ENCODE data around the gene POLR2E.

POLR2E gene

DNA sequence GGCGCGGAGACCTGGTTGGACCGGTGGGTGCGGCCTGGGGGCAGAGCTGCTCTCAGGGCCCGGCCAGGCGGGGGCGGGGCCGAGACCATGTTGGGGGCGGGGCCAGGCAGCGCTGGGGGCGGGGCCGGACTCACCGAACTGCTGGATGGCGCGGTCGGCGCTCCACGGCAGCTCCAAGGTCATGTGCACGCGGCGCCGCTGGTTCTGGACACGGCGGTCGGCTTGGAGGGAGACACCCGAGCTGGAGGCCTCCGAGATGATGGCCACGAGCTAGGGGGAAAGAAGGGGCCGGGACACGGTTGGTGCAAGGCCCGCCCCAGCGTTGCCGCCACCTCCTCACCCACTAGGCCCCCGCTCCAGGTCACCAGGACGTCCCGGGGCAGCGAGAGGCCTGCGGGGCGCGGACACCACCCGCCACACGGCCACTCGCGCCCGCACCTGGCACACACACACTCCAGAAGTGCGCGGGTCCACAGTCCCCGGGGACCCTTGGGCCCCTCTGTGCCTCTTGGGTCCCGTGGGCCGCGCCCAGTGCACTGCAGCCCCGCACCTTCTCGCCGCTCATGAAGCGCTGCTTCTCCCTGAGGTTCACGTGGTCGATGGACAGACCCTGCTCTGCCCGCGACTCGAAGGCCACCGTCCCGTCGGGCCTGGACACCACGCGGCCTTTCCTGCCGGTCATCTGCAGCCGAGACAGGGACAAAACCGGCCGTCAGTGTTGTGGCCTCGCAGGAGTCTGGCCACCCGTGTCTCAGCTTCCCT, 17.3 kb upstream of the POLR2E start:
- FAIRE-seq (no peak), DNase-seq (ENCODE audit: insufficient read length, low spot score) (no peak)

DNA sequence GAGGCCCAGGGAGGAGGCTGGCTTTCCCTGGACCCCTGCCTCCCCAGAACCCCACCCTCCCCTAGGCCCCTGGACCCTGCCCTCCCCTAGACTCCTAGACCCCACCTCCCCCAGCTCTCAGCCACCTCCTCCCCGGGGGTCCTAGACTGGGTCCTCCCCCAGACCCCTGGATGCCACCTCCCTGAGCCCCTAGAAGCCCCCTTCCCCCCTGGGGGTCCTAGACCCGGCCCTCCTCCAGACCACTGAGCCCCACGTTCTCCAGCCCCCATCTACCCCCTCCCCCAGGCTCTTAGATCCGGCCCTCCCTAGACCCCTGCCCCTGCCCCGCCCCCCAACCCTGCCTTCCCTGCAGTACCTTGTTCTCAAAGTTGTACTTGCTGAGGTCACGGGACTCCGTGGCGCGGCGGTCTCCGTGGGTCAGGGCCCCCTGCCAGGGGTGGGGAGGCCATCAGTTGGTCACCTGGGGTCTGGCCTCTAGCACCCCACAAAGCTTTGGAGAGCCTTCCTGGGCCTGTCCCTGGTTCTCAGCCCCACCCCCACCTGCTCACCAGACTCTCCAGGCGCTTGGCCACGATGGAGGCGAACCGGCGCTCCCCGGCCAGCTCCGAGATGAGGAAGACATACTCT, 16.6 kb upstream of the POLR2E start:
- FAIRE-seq (no peak), DNase-seq (ENCODE audit: insufficient read length, low spot score) (no peak)

GRCh38 chr19:1110809-1111640, 15.8 kb upstream of the POLR2E start:
- DNase-seq (ENCODE audit: insufficient read length, low spot score), result no peak
- no peak for FAIRE-seq

GRCh38 chr19:1109697-1110671, 14.8 kb upstream of the POLR2E start:
- DNase-seq (ENCODE audit: insufficient read length, low spot score), result no peak
- FAIRE-seq, result no peak

GRCh38 chr19:1109032-1109551, 13.9 kb upstream of the POLR2E start:
- FAIRE-seq, result no peak

DNA sequence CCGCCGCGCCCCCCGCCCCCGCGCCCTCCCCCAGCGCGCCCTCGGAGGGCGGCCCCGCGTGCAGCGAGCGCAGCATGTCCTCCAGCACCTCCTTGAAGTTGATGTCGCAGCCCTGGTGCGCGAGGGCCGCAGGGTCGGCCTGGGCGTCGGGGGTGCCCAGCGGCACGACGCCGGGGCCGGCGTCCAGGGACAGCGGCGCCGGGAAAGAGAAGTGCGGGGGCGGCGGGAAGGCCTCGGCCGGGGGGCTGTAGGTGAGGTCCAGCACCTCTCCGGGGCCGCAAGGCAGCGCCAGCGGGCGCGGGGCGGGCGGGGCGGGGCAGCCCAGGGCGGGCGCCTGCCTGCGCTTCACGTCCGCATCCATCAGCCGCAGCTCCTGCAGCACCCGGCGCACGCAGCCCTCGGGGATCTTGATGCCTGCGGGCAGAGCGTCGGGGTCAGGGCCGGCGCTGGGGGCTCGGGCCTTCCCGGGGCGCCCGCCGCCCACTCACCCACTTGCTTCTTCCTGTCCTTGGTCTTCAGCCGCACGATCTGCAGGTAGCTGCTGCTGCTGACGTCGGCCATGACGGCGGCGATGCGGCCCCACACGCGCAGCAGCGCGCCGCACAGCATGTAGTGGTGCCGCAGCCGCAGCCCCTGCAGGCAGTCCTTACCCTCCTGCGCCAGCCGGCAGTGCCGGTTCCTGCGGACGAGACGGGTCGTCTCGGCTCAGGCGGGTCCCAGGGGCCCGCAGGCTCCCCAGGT, 13.3 kb upstream of the POLR2E start:
- DNase-seq (ENCODE audit: insufficient read length, low spot score) (no peak), FAIRE-seq (no peak)

More at GRCh38 chr19:1109032-1109551, 13.9 kb upstream of the POLR2E start:
- no peak for DNase-seq (ENCODE audit: insufficient read length, low spot score)

DNA sequence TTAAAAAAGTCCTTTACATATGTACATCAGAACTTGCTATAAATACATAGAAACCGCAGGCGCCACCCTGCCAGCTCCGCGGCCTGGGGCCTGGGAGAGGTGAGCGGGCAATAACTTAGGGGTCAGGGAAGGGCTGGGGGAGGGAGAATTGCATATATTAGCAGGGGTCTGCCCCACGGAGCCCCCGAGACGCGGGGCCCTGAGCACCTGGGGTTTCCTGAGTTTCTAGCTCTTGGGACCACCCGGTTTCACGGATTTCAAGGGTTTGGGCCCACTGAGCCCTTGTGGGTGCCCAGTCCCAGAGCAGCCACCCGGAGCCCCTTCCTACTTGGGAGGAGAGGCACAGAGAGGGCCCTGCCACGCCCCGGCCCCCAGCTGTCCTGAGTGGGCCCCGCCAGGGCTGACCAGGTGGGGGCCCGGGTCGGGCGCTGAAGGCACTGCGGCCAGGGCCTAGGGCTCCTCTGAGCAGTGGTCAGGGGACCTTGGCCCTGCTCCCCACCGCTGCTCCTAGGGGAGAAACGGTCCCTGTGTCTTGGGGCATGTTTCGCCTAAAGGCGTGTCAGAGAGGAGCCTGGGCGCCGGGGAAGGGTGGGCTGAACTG, 12.6 kb upstream of the POLR2E start:
- DNase-seq (ENCODE audit: insufficient read length, low spot score) (no peak), FAIRE-seq (no peak)

DNA sequence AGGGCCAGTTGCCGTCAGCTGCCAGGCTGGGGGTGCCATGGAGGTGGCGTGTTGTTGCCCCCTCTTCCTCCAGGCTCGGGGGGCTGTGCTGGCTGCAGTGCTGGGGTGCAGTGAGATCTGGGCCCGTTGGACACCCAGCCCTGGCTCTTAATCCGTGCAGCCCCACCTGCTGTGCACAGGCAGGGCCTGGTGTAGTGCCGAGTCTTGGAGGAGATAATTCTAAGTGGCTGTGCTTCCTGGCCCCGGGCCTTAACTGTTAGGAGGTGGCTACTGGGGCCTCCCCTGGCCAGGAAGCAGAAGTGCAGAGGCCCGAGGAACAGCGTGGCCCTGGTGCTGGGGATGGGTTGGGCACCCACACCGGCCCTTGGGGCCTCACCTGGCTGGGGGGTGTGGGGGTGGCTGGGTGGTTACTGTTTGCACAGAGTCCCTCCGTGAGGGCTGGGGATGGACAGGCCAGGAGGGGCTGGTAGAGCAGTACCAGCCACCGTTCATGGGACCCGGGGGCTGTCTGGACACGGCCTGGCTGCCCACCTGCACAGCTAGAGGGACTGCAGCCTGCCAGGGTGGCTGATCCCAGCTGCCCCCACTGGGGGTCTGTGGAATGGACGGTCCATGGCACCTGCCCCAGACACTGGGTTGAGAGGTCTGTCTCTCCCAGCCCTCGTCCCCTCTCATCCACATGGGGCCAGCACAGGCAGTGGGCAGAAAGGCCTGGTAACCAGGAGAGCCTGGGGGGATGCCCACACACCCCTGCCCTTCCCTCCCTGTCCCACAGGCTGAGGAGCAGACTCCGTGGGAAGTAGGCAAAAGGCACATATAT, 11.9 kb upstream of the POLR2E start:
- no peak for FAIRE-seq
- no peak for DNase-seq (ENCODE audit: insufficient read length, low spot score)

DNA sequence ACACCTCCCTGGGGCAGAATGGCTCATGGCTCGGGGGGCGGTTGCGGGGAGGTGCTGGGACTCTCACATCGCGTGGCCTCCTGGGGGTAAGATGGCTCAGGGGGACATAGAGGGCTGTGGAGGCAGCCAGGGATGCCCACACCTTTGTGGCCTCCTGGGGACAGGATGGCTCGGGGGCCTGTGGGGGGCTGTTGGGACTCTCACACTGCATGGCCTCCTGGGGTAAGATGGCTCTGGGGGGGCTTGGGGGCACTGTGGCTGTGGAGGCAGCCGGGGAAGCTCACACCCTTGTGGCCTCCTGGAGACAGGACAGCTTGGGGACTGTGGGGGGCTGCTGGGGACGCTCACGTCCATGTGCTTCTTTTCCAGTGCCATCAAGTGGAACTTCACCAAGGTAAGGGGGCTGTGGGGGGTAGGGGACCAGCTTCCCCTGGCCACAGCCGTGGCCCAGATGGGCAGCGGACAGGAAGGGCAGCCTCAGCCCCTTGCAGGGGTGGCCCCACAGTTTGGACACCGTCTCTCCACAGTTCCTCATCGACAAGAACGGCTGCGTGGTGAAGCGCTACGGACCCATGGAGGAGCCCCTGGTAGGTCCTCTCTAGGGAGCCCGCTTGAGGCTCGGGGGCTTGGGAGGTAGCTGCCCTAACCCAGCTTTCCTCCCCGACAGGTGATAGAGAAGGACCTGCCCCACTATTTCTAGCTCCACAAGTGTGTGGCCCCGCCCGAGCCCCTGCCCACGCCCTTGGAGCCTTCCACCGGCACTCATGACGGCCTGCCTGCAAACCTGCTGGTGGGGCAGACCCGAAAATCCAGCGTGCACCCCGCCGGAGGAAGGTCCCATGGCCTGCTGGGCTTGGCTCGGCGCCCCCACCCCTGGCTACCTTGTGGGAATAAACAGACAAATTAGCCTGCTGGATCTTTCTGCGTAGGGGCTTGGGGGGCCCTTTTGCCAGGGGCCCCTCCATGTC, 11.0 kb upstream of the POLR2E start:
- DNase-seq (ENCODE audit: insufficient read length, low spot score) (no peak), FAIRE-seq (no peak)

- DNase-seq (ENCODE audit: insufficient read length, low spot score), result peak; percentile 72
- peak; percentile 71 for FAIRE-seq
Measured at GRCh38 chr19:1105008-1105872, 10.1 kb upstream of the POLR2E start.

GRCh38 chr19:1104311-1105007, 9.3 kb upstream of the POLR2E start:
- peak; percentile 95 for DNase-seq (ENCODE audit: insufficient read length, low spot score)
- peak; percentile 14 for FAIRE-seq

GRCh38 chr19:1103708-1104310, 8.6 kb upstream of the POLR2E start, which contains the start of gene GPX4:
Gene GPX4, plus strand, starts transcription at chr19:1103994. Its CDS starts 50 bp downstream, at chr19:1104044.
- FAIRE-seq (peak; percentile 97), DNase-seq (ENCODE audit: insufficient read length, low spot score) (peak; percentile 99)

DNA sequence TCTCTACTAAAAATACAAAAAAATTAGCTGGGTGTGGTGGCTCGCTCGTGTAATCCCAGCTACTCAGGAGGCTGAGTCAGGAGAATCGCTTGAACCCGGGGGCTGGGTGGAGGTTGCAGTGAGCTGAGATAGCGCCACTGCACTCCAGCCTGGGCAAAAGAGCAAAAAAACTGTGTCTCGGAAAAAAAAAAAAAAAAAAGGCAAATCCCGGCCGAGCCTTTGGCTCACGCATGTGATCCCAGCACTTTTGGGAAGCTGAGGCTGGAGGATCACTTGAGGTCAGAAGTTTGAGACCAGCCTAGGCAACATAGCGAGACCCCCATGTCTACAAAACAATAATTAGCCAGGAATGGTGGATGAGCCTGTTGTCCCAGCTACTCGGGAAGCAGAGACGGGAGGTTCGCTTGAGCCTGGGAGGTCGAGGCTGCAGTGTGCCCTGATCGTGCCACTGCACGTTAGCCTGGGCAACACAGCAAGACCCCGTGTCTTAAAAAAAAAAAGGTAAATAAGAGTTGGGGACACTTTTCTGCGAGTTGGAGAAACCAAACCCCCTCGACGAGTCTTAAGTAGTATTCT, 8.0 kb upstream of the POLR2E start:
- DNase-seq (ENCODE audit: insufficient read length, low spot score) (no peak), FAIRE-seq (no peak)

GRCh38 chr19:1102407-1103131, 7.4 kb upstream of the POLR2E start:
- DNase-seq (ENCODE audit: insufficient read length, low spot score), result no peak
- FAIRE-seq, result no peak
